Stimulated activated CD8-positive, alpha-beta memory T cell treated with anti-CD3 and anti-CD28 coated beads, Interleukin-12 subunit alpha, Interleukin-12 subunit beta, amount 100 ng/mL, for 1 hour (primary cell): Measurements from ENCODE around the gene BHLHE23.

ENCODE experiments used
- DNase-seq: peaks from one replicate; pipeline ENCODE4 v3.0.0-alpha.2; 2020; ENCODE audit warnings: low read depth

BHLHE23 gene

DNA sequence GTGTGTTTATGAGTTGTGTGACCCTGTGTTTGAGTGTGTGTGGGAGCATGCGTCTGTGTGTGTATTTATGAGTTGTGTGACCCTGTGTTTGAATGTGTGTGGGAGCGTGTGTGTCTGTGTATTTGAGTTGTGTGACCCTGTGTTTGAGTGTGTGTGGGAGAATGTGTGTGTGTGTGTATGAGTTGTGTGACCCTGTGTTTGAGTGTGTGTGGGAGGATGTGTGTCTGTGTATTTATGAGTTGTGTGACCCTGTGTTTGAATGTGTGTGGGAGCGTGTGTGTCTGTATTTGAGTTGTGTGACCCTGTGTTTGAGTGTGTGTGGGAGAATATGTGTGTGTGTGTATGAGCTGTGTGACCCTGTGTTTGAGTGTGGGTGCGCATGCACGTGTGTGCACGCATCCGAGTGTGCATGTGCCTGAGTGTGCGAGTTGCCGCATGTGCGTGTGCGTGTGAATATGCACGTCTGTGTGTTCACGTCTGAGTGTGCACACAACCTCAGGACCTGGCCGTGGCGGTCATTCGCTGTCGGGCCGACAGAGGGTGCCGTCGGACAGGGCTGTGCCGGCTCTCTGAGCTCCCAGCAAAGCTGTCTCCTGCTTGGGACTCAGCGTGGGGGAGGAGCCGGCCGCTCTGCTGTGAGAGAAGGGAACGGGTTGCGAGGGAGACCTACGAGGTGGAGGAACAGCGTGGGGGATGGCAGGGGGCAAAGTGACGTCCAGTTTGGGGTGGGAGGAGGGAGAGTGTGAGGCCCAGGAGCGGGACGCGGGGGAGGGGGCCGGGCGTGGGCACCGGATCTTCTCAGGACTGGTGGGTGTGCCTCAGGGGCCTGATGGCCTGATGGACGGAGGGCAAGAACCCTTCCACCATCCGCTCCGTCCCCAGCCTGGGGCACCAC, 34.6 kb downstream of the BHLHE23 start:
- peak; percentile 72 for DNase-seq

DNA sequence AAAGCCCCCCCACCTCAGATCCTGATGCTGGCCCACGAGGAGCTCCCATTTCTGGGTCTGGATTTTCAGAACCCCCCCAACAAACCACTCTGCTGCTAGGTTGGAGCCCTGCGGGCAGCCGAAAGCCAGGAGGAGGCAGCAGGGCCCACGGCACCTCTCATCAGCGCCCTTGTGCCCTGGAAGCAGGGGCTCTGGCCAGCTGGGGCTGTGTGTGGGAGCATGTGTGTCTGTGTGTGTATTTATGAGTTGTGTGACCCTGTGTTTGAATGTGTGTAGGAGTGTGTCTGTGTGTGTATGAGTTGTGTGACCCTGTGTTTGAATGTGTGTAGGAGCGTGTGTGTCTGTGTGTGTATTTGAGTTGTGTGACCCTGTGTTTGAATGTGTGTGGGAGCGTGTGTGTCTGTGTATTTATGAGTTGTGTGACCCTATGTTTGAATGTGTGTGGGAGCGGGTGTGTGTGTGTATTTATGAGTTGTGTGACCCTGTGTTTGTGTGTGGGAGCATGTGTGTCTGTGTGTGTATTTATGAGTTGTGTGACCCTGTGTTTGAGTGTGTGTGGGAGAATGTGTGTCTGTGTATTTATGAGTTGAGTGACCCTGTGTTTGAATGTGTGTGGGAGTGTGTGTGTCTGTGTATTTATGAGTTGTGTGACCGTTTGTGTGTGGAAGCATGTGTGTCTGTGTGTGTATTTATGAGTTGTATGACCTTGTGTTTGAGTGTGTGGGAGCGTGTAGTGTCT, 35.4 kb downstream of the BHLHE23 start:
- no peak for DNase-seq

DNA sequence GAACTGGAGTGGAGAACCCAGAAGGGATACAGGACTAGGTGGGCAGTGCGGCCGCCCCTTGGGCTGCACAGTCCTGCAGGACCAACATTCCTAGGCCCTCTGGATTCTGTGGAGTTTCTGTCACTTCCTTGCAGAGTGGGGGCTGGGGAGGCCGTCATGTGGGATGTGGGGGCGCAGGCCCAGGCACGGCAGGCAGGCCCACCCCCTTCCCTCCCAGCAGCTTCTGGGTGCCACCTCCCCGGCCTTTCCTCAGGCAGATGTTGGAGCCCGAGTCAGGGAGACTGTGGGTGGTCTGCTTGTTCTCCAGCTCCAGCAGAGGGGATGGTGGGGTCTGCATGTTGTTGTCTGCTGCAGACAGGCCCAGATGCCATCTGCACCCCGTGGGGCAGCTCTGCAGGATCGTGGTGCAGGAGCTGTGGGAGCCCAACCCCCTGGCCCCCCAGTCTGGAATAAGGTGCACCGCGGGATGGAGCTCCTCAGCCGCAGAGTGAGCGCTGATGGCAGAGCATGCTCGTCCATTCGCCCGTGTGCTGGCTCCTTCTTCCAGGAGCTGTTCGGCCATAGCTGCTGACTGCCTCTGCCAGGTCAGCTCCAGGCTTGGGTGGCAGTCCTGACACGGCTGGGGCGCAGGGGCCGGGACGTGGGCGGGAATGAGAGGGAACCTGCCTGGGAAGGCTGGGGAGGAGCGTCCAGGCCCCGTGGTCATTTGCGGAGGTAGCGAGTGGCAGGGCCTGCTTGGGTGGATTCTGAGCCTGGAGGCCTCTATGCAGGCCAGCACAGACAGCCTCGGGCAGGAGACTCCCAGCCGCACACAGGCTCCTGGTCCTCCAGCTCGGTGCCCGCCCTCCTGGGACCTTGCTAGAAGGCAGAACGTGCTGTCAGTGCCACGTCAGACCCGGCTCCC, 36.2 kb downstream of the BHLHE23 start:
- no peak for DNase-seq

DNA sequence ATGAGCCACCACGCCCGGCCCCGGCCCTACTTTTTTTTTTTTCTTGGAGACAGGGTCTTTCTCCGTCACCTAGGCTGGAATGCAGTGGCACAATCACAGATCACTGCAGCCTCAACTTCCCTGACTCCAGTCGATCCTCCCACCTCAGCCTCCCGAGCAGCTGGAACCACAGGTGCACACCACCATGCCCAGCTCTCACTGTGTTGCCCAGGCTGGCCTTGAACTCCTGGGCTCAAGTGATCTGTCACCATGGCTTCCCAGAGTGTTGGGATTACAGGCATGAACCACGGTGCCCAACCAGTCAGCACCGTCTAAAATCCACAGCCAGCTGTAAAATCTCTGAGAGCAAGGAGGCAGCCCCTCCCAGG, 36.8 kb downstream of the BHLHE23 start:
- no peak for DNase-seq

DNA sequence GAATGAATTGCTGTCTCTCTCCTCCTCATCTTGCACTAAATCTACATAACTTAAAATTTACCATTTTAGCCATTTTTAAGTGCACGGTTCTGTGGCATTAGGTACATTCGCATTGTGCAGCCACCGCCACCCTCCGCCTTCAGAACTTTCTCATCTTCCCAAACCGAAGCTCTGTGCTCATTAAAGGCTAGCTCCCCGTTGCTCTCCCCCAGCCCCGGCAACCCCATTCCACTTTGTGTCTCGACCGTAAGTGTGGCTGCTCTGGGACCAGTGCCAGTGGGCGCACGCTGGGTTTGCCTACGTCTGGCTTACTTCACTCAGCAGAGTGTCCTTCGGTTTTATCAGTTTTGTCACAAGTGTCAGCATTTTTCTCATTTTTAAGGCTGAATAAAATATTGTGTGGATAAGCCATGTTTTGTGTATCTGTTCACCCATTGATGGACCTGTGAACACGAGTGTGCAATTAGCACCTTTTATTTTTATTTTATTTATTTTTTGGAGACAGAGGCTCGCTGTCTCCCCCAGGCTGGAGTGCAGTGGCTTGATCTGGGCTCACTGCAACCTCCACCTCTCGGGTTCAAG, 37.5 kb downstream of the BHLHE23 start:
- no peak for DNase-seq

- no peak for DNase-seq
Measured at GRCh38 chr20:62968378-62969178, 38.2 kb downstream of the BHLHE23 start.

- DNase-seq = no peak
Measured at GRCh38 chr20:62967628-62968351, 39.0 kb downstream of the BHLHE23 start.

DNA sequence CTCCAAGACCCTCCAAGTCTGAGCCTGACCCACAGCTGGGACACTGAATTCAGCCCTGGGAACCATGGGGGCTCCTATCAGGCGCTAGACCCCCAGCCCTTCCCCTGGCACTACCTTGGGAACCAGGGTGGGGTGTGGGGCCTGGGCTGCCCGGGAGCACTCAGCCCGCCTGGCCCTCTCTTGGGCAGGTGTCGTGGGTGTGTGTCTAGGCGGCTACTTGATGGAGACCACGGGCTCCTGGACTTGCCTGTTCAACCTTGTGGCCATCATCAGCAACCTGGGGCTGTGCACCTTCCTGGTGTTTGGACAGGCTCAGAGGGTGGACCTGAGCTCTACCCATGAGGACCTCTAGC, 39.6 kb downstream of the BHLHE23 start:
- no peak for DNase-seq

DNA sequence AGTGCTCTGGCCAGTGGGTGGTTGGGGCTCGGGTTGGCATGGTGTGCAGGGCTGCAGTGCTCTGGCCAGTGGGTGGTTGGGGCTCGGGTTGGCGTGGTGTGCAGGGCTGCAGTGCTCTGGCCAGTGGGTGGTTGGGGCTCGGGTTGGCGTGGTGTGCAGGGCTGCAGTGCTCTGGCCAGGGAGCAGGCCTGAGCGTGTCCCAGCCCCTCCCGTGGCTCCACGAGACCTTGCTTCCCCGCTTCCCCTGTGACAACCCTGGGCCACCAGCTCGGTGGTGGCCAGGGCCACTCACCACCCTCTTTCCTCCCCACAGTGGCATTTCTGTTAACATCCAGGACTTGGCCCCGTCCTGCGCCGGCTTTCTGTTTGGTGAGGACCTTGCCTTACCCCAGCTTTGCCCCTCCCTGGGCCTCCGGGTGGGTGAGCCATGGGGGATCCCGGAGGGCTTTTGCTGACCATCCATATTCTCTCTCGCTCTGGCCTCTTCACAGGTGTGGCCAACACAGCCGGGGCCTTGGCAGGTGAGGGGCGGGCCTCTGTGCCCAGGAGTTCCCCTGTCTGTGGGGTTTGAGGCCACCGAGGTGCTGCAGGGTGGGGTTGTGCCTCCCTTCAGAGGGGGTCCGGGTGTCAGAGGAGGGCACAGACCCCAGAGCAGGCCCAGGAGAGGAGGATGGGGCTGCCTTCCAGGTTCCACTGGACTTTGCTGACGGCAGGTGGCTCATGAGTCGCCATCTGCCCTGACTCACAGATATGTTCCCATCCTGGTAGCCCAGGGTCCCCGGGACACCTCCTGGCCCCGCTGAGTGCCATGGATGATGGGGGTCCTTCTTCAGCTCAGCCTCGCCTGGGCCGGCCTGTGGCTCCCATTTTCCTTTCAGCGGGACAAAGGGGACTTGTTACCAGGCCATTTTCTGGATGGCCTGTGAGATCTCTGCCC, 40.3 kb downstream of the BHLHE23 start:
- no peak for DNase-seq

GRCh38 chr20:62965363-62965771, 41.4 kb downstream of the BHLHE23 start:
- DNase-seq = no peak

DNA sequence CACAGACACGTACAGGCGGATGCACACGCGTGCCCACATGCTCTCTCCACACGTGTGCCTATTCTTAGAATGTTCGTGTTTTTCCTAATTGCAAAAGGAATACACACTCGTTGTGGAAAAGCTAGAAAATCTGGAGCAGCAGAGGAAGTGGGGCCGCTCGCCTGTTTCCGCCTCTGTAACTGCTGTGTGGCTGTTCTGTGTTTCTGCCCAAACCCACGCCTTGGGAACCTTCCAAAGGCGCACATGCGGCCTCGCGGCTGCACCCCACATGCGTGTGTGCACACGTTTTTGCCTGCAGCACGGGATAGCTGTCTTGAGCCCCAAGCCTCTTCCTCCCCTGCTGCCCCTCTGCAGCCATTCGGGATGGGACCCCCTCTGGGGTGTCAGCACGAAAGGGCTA, 42.1 kb downstream of the BHLHE23 start:
- no peak for DNase-seq

- DNase-seq = no peak
Measured at GRCh38 chr20:62963614-62964397, 43.0 kb downstream of the BHLHE23 start.

GRCh38 chr20:62962891-62963613, 43.7 kb downstream of the BHLHE23 start:
- no peak for DNase-seq

GRCh38 chr20:62962221-62962879, 44.4 kb downstream of the BHLHE23 start:
- no peak for DNase-seq

DNA sequence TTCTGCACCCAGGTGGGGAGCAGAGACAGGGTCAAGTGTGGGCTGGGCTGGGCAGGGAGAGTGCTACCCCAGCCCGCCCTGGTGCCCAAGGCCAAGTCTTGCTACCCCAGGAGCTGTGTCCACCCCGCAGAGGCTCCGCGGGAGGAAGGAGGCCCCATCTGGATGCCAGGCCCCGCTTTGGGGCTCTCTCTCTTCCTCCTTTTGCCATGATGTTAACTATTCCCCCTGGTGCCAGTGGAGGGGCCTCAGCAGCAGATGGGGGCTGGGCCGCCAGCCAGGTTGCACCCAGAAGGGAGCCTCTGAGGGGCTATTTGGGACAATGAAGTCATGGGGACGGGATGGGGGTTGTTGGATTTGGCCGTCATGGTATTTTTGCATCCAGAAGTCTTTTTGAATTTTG, 45.0 kb downstream of the BHLHE23 start:
- DNase-seq = no peak

GRCh38 chr20:62961310-62961783, 45.4 kb downstream of the BHLHE23 start:
- no peak for DNase-seq
